ENCODE measurements around the gene DCPS.

GRCh38 chr11:126391286-126391954 is 87.6 kb downstream of the DCPS start:
- no peak for TF ChIP-seq POLR2A (IDR thresholded peaks at IDR 0.05; ENCODE audit: low read depth, low read length)
- TF ChIP-seq POLR2AphosphoS5 (IDR thresholded peaks at IDR 0.05; ENCODE audit: low read depth, low read length): no peak
- TF ChIP-seq POU2F2 (IDR thresholded peaks at IDR 0.05; ENCODE audit: low read depth, low read length): no peak
- no peak for TF ChIP-seq TAF1 (IDR thresholded peaks at IDR 0.05; ENCODE audit: low read depth, low read length)

Measured in GM12891 (cell line).